ENCODE measurements around the gene MAP1A. TPM values are rescaled to one million over a fixed set of nuclear protein-coding genes. Genes with fewer than 3 reads are reported as not detected.
A peak's percentile ranks its signal among the peaks of the same experiment; 100 is the strongest.

MAP1A gene
- total RNA-seq, 4 donors from 2014 or later, result 28.9 to 59.1 (median 35.1) TPM

GRCh38 chr15:43511012-43511885 is 6.2 kb upstream of the MAP1A start:
- 5 to 32% methylated on average over 8 to 17 of the region's 39 CpGs for WGBS, 2 donors (ENCODE audit: low coverage in 1 of 2)
- Histone ChIP-seq H3K36me3 (no peaks in the 10 kb centered on the region), H3K4me3 (peak overlapping the region; percentile 51 to 68), H3K27me3 (no peaks in the 10 kb centered on the region), H3K4me1 (peaks cover 1 to 61% (median 22%) of the 10 kb centered on the region in 3 donors), H3K27ac (peak overlapping the region in 3 of 4 donors; percentile 74 to 84 (median 84)), H3K9me3 (no peaks in the 10 kb centered on the region)
- no peak for ATAC-seq
- TF ChIP-seq CTCF (IDR thresholded peaks at IDR 0.05) (peak in 1 of 4 experiments; percentile 11), POLR2A (IDR thresholded peaks at IDR 0.05) (no peak)

- no peak for ATAC-seq
- Histone ChIP-seq H3K27me3 (no peaks in the 10 kb centered on the region), H3K9me3 (no peaks in the 10 kb centered on the region), H3K4me3 (no peak overlapping the region), H3K36me3 (no peaks in the 10 kb centered on the region), H3K4me1 (peaks cover 4 to 79% (median 31%) of the 10 kb centered on the region in 3 donors), H3K27ac (peak overlapping the region in 2 of 4 donors; percentile 5 to 86)
- TF ChIP-seq POLR2AphosphoS5 (IDR thresholded peaks at IDR 0.05), result no peak
- TF ChIP-seq EP300 (IDR thresholded peaks at IDR 0.05), result no peak
- TF ChIP-seq CTCF (IDR thresholded peaks at IDR 0.05), result no peak
- TF ChIP-seq POLR2A (IDR thresholded peaks at IDR 0.05), result no peak
- WGBS, 2 donors (ENCODE audit: low coverage in 1 of 2), result 50 to 80% methylated on average over 1 of the region's 1 CpG
Observed at GRCh38 chr15:43513550-43513949, 3.9 kb upstream of the MAP1A start.

- Histone ChIP-seq H3K36me3 (no peaks in the 10 kb centered on the region), H3K27ac (peak overlapping the region in 3 of 4 donors; percentile 5 to 86 (median 26)), H3K4me1 (peaks cover 4 to 79% (median 30%) of the 10 kb centered on the region in 3 donors), H3K4me3 (no peak overlapping the region), H3K9me3 (no peaks in the 10 kb centered on the region), H3K27me3 (no peaks in the 10 kb centered on the region)
- no peak for ATAC-seq
- TF ChIP-seq CTCF (IDR thresholded peaks at IDR 0.05) (peak in 3 of 4 experiments; percentile 43 to 51 (median 48)), POLR2AphosphoS5 (IDR thresholded peaks at IDR 0.05) (no peak)
- WGBS, 2 donors (ENCODE audit: low coverage in 1 of 2), result 84 to 85% methylated on average over 3 of the region's 4 CpGs
Observed at GRCh38 chr15:43514241-43515057, 3.0 kb upstream of the MAP1A start.

- TF ChIP-seq CTCF (IDR thresholded peaks at IDR 0.05) (no peak), POLR2A (IDR thresholded peaks at IDR 0.05) (no peak), POLR2AphosphoS5 (IDR thresholded peaks at IDR 0.05) (no peak), EP300 (IDR thresholded peaks at IDR 0.05) (no peak)
- H3K9me3 ChIP-seq, result no peaks in the 10 kb centered on the region
- no peaks in the 10 kb centered on the region for H3K27me3 ChIP-seq
- 7 to 30% methylated on average over 2 of the region's 2 CpGs for WGBS, 2 donors (ENCODE audit: low coverage in 1 of 2)
- peaks cover 4 to 74% (median 30%) of the 10 kb centered on the region in 3 donors for H3K4me1 ChIP-seq
- peak overlapping the region in 1 of 2 donors; percentile 60 for H3K4me3 ChIP-seq
- H3K27ac ChIP-seq, result peak overlapping the region; percentile 48 to 90 (median 86)
- ATAC-seq, result no peak
- peaks cover 0 to 10% of the 10 kb centered on the region in 2 donors for H3K36me3 ChIP-seq
Observed at GRCh38 chr15:43515741-43516140, 1.7 kb upstream of the MAP1A start.

Measured in gastroesophageal sphincter (tissue), 4 donors.